ENCODE results near the gene PLCD3.

GRCh38 chr17:45129940-45130680 lies 2.2 kb downstream of the PLCD3 start:
- TF ChIP-seq CTCF (conservative IDR thresholded peaks at IDR 0.05 in 1 of 2, IDR thresholded peaks at IDR 0.05 in 1 of 2; ENCODE audit: extremely low read depth in 1 of 2, insufficient read depth in 1 of 2, low read depth in 1 of 2, low read length in 2 of 2) (no peak), EZH2 (IDR thresholded peaks at IDR 0.05; ENCODE audit: borderline replicate concordance, low read length) (no peak)

Data from mammary epithelial cell (primary cell).